Fibroblast of pulmonary artery (primary cell): ENCODE results near the gene MYL6B.
A peak's percentile ranks its signal among the peaks of the same experiment; 100 is the strongest.

Source experiments
- DNase-seq: peaks from one replicate; pipeline ENCODE4 v3.0.0-alpha.2; 2010; ENCODE audit warnings: low read depth
- H3K4me3 ChIP-seq: replicated peaks from 2 replicates; pipeline ENCODE4 v1.5.1; 2011; ENCODE audit warnings: low read depth, mild to moderate bottlenecking, control low read depth, low read length, moderate library complexity
- TF ChIP-seq, protein P1 (sequence below): IDR thresholded peaks from 2 replicates; pipeline ENCODE4 v1.5.1; 2011; ENCODE audit warnings: mild to moderate bottlenecking, control low read depth, low read length, inconsistent platforms; ENCODE audit errors: missing control alignments

Gene MYL6B

GRCh38 chr12:56117778-56118687 lies 34.4 kb upstream of the MYL6B start, which contains the start of gene ZC3H10:
TSS of gene ZC3H10 (plus strand) at chr12:56118266. CDS start at chr12:56120563, 2,297 bp downstream.
- TF ChIP-seq, protein P1, sequence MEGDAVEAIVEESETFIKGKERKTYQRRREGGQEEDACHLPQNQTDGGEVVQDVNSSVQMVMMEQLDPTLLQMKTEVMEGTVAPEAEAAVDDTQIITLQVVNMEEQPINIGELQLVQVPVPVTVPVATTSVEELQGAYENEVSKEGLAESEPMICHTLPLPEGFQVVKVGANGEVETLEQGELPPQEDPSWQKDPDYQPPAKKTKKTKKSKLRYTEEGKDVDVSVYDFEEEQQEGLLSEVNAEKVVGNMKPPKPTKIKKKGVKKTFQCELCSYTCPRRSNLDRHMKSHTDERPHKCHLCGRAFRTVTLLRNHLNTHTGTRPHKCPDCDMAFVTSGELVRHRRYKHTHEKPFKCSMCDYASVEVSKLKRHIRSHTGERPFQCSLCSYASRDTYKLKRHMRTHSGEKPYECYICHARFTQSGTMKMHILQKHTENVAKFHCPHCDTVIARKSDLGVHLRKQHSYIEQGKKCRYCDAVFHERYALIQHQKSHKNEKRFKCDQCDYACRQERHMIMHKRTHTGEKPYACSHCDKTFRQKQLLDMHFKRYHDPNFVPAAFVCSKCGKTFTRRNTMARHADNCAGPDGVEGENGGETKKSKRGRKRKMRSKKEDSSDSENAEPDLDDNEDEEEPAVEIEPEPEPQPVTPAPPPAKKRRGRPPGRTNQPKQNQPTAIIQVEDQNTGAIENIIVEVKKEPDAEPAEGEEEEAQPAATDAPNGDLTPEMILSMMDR = peak; percentile 43
- DNase-seq = peak; percentile 100
- peak within 1 kb of the TSS; percentile 92 for H3K4me3 ChIP-seq

- peak overlapping the region; percentile 92 for H3K4me3 ChIP-seq
- no peak for DNase-seq
- TF ChIP-seq, protein P1 = no peak
These were observed 33.6 kb upstream of the MYL6B start for GRCh38 chr12:56118688-56119357.

GRCh38 chr12:56119361-56119796 lies 33.0 kb upstream of the MYL6B start:
- TF ChIP-seq, protein P1 = peak; percentile 82
- peak; percentile 97 for DNase-seq
- peak overlapping the region; percentile 92 for H3K4me3 ChIP-seq

DNA sequence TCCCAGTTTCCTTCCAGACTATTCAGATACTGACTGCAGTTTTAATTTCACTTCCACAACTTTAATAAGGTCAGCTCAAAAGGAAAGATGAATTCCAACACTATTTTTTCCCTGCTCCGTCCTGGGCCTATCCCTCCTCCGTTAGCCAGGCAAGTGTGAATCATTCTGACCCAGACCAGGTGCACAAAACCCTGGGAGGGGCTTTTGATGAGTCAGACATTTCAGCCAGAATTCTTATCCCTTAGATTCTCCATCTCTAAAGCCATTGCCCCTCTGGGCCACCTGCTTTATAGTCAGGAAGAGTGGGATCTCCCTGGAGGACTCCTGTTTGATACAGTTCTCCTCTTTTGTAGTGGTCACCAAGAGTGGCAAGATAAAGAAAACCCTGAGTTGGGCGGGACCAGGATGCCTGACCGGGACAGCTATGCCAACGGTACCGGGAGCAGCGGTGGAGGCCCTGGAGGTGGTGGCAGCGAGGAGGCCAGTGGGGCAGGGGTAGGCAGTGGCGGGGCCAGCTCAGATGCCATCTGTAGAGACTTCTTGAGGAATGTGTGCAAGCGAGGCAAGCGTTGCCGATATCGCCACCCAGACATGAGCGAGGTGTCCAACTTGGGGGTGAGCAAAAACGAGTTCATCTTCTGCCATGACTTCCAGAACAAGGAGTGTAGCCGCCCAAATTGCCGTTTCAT lies 32.1 kb upstream of the MYL6B start:
- H3K4me3 ChIP-seq = no peak overlapping the region
- DNase-seq = no peak
- TF ChIP-seq, protein P1 = no peak

GRCh38 chr12:56121204-56121870 lies 31.1 kb upstream of the MYL6B start:
- DNase-seq = no peak
- no peak overlapping the region for H3K4me3 ChIP-seq
- TF ChIP-seq, protein P1 = no peak

- no peak overlapping the region for H3K4me3 ChIP-seq
- no peak for DNase-seq
- TF ChIP-seq, protein P1 = no peak
These were observed 29.8 kb upstream of the MYL6B start for GRCh38 chr12:56122637-56123036.
